C4-2B (cell line): ENCODE measurements around the gene IFNGR2.

Experiments used
- H3K27ac ChIP-seq: fragments of 450-650 bp; 2 replicates; pipeline ENCODE4 v1.5.1; 2017
- ZFX ChIP-seq: fragments of 450-650 bp; IDR thresholded peaks from 2 replicates; pipeline ENCODE4 v1.6.1; 2017
- TF ChIP-seq, protein P1 (sequence below): fragments of 450-650 bp; conservative IDR thresholded peaks from 2 replicates; pipeline ENCODE4 v1.5.1; 2017; ENCODE audit warnings: mild to moderate bottlenecking

The IFNGR2 gene

GRCh38 chr21:33394260-33394659 is 9.0 kb upstream of the IFNGR2 start:
- no peak for TF ChIP-seq ZFX
- TF ChIP-seq, protein P1, sequence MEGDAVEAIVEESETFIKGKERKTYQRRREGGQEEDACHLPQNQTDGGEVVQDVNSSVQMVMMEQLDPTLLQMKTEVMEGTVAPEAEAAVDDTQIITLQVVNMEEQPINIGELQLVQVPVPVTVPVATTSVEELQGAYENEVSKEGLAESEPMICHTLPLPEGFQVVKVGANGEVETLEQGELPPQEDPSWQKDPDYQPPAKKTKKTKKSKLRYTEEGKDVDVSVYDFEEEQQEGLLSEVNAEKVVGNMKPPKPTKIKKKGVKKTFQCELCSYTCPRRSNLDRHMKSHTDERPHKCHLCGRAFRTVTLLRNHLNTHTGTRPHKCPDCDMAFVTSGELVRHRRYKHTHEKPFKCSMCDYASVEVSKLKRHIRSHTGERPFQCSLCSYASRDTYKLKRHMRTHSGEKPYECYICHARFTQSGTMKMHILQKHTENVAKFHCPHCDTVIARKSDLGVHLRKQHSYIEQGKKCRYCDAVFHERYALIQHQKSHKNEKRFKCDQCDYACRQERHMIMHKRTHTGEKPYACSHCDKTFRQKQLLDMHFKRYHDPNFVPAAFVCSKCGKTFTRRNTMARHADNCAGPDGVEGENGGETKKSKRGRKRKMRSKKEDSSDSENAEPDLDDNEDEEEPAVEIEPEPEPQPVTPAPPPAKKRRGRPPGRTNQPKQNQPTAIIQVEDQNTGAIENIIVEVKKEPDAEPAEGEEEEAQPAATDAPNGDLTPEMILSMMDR, result no peak
- H3K27ac ChIP-seq, result no peak overlapping the region

- no peak overlapping the region for H3K27ac ChIP-seq
- no peak for TF ChIP-seq ZFX
- TF ChIP-seq, protein P1, result no peak
These were observed 7.3 kb upstream of the IFNGR2 start for GRCh38 chr21:33395891-33396331.

GRCh38 chr21:33396436-33396835 is 6.8 kb upstream of the IFNGR2 start:
- H3K27ac ChIP-seq, result no peak overlapping the region
- TF ChIP-seq ZFX, result no peak
- TF ChIP-seq, protein P1, result no peak

DNA sequence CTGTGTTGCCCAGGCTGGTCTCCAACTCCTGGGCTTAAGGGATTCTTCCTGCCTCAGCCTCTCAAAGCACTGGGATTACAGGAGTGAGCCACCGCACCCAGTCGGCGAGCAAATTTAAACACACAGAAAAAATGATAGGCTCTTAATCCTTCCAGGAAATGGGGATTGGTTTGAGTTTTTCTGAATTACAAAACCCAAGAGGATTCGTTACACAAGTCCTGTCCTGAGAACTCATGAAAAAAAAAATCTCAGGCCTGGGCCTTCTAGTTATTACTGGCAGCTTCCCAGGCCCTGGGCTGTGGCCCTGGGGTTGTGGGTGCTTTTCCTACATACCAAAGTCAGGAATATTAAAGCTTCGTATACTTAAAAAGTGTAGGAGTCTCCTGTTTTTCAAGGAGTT is 6.3 kb upstream of the IFNGR2 start:
- TF ChIP-seq, protein P1, result no peak
- no peak for TF ChIP-seq ZFX
- no peak overlapping the region for H3K27ac ChIP-seq

DNA sequence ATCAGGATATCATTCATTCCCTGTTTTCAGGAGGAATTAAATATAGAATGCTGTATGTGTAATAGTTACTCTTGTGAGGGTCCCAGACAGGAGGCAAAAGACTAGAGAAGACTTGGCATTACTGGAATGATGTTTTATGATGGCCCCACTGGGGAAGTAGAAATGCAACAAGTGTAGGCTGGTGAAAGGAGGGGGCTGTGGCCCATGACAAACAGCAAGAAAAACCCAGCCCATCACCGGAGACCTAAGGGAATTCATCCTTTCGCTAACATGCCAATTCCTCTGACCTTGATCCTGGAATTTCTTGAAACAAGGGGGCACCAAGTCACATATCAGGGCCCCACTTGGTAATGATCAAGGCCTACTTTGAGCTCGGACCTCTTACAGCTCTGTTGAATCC is 5.5 kb upstream of the IFNGR2 start:
- H3K27ac ChIP-seq, result no peak overlapping the region
- TF ChIP-seq ZFX, result no peak
- TF ChIP-seq, protein P1, result no peak

DNA sequence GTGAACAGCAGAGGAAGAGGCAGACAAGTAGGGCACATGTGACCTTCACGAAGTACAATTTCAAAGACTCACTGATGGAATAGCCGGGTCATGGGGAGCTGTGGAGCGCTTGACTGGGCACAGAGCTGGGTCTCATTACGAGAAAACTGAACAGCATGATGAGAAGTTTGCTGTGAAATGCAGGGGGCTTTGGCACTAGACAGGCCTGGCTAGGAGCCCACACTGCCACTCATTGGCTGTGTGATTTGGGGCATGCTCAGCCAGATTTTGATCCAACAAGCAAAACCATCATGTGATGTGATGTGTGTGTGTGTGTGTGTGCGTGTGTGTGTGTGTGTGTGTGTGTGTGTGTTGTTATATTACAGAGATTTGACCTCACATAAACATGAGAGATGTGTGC is 4.9 kb upstream of the IFNGR2 start:
- no peak for TF ChIP-seq ZFX
- TF ChIP-seq, protein P1, result no peak
- H3K27ac ChIP-seq, result no peak overlapping the region

DNA sequence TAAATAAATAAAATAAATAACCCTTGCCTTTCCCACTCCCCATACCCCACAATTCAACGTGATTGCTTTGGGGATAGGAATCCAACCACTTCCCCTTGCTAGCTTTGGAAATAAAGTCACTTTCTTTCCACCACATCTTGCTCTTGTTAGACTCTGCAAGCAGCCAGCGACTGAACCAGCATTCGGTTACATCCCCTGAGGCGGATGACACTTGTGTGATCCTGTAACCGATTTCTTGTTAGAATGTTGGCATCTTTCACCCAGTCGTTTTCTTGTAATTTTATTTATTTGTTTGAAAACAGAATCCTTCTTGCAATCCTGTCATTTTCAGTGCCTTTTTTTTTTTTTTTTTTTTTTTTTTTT is 1.6 kb upstream of the IFNGR2 start:
- TF ChIP-seq, protein P1, result no peak
- no peak for TF ChIP-seq ZFX
- H3K27ac ChIP-seq, result no peak overlapping the region
